Astrocyte (in vitro differentiated cells and primary cell): ENCODE results near the gene CNN3.

Source experiments
- EZH2 ChIP-seq: IDR thresholded peaks from 2 replicates; pipeline ENCODE4 v1.6.1; 2012; ENCODE audit warnings: mild to moderate bottlenecking, low read length, inconsistent platforms; ENCODE audit not compliant: insufficient read depth
- TF ChIP-seq, protein P1 (sequence below): IDR thresholded peaks from 2 replicates; pipeline ENCODE4 v1.5.1; 2011; ENCODE audit warnings: low read depth, mild to moderate bottlenecking, inconsistent platforms, low read length, moderate library complexity; ENCODE audit not compliant: insufficient read depth

DNA sequence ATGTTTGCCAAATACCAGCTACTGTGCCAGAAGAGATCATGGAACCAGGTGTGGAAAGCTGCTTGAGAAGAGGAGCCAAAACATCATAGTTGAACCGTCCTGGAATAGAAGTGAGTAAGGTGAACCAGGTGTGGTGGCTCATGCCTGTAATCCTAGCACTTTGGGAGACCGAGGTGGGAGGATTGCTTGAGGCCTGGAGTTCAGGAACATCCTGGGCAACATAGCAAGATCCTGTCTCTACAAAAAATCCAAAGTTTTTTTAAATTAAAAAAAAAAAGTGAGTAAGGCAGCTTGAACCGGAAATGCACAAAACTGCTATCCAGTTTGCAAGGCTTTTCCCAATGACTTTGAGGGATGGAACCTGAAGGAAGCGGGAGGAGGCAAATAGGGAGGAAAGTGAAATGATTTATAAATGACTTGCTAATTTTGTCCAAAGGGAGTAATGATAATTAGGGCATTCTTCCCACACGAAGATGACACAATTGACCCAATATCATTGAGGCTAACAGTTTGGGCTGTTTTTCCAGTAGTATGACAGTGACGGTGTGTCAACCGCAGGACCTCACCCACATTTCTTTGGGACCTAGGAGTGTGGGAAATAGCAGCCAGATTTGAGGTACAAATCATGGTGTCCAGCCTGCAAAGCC, 1.5 kb upstream of the CNN3 start:
- TF ChIP-seq, protein P1, sequence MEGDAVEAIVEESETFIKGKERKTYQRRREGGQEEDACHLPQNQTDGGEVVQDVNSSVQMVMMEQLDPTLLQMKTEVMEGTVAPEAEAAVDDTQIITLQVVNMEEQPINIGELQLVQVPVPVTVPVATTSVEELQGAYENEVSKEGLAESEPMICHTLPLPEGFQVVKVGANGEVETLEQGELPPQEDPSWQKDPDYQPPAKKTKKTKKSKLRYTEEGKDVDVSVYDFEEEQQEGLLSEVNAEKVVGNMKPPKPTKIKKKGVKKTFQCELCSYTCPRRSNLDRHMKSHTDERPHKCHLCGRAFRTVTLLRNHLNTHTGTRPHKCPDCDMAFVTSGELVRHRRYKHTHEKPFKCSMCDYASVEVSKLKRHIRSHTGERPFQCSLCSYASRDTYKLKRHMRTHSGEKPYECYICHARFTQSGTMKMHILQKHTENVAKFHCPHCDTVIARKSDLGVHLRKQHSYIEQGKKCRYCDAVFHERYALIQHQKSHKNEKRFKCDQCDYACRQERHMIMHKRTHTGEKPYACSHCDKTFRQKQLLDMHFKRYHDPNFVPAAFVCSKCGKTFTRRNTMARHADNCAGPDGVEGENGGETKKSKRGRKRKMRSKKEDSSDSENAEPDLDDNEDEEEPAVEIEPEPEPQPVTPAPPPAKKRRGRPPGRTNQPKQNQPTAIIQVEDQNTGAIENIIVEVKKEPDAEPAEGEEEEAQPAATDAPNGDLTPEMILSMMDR = no peak
- TF ChIP-seq EZH2 = no peak
